Activated T-cell treated with anti-CD3 and anti-CD28 coated beads for 48 hours (primary cell): ENCODE data around the gene TRAF4.
A peak's percentile ranks its signal among the peaks of the same experiment; 100 is the strongest.
"Not testable (repeated sequence)": the region's sequence is repeated elsewhere in the genome, so short reads cannot be mapped to it uniquely, and the experiment has no call there.

Experiments used
- DNase-seq: peaks from one replicate; pipeline ENCODE4 v3.0.0-alpha.2; 2020; ENCODE audit warnings: low read depth

The TRAF4 gene

DNA sequence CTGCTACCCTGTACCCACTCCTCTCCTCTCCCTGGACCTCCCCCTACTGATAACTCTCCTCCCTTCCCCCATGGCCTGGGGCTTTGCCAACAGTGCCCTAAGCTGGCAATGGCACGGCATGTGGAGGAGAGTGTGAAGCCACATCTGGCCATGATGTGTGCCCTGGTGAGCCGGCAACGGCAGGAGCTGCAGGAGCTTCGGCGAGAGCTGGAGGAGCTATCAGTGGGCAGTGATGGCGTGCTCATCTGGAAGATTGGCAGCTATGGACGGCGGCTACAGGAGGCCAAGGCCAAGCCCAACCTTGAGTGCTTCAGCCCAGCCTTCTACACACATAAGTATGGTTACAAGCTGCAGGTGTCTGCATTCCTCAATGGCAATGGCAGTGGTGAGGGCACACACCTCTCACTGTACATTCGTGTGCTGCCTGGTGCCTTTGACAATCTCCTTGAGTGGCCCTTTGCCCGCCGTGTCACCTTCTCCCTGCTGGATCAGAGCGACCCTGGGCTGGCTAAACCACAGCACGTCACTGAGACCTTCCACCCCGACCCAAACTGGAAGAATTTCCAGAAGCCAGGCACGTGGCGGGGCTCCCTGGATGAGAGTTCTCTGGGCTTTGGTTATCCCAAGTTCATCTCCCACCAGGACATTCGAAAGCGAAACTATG lies 5.2 kb downstream of the TRAF4 start:
- DNase-seq: no peak

DNA sequence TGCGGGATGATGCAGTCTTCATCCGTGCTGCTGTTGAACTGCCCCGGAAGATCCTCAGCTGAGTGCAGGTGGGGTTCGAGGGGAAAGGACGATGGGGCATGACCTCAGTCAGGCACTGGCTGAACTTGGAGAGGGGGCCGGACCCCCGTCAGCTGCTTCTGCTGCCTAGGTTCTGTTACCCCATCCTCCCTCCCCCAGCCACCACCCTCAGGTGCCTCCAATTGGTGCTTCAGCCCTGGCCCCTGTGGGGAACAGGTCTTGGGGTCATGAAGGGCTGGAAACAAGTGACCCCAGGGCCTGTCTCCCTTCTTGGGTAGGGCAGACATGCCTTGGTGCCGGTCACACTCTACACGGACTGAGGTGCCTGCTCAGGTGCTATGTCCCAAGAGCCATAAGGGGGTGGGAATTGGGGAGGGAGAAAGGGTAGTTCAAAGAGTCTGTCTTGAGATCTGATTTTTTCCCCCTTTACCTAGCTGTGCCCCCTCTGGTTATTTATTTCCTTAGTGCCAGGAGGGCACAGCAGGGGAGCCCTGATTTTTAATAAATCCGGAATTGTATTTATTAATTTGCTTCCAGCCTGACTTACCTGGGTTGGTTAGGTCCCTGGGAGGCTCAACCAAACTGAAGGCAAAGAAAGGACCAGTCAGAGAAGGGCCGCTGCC lies 5.8 kb downstream of the TRAF4 start:
- DNase-seq: no peak

DNA sequence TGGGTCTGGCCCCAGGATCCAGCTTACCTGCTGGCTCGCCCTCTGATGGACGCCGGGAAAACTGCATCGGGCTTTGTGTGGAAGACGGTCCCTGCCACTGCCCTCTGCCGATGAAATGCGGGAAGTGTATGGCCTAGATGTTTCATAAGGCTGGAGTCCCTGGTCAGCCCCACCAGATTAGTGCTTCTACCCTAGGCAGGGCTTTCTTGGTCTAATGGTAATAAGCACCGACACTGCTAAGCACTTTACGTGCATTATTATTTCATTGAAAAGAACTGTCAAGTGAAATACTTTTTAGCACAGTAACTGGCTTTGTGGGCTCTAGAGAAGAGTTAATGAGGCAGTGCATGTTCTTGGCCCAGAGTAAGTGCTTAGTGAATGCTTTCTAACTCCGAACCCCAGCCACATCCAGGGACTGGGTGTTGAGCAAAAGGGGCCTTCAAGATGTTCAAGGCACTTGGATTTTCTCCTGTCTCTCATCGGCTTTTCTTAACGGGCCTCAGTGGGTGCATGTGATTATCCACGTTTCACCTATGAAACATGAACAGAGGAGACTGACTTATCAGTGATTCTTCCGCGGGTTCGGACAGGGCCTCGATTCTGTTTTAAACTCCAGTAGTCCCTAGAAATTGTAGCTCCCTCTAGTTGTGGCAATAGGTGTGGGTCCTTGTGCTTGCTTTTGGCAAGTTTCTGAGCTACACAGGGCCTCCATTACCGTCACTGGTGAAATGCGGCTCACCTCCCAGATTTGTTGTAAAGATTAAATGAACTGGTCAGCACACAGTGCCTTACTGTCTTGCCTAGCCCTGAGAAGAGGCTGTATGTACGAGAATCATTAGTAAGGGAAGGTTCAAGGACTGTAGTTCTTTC lies 6.6 kb downstream of the TRAF4 start:
- peak; percentile 84 for DNase-seq

DNA sequence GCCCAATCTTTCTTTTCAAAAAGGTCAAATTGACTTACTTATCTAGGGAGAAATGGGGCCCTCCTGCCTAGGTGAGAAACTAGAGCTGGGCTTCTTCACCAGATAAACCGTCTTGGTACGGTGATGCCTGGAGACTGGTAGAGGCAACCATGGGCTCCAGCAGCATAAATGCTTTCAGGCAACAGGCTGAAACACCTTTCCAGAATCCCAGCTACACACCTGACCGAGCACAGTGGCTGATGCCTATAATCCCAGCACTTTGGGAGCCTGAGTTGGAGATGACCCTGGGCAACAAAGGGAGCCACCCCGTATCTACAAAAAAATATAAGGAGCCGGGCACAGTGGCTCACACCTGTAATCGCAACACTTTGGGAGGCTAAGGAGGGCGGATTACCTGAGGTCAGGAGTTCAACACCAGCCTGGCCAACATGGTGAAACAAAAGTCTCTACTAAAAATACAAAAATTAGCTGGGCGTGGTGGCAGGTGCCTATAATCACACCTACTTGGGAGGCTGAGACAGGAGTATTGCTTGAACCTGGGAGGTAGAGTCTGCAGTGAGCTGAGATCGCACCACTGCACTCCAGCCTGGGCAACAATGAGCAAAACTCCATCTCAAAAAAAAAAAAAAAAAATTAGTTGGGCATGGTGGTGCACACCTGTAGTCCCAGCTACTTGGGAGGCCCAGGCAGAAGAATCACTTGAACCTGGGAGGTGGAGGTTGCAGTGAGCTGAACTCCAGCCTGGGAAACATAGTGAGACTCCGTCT lies 8.0 kb downstream of the TRAF4 start:
- DNase-seq: no peak

DNA sequence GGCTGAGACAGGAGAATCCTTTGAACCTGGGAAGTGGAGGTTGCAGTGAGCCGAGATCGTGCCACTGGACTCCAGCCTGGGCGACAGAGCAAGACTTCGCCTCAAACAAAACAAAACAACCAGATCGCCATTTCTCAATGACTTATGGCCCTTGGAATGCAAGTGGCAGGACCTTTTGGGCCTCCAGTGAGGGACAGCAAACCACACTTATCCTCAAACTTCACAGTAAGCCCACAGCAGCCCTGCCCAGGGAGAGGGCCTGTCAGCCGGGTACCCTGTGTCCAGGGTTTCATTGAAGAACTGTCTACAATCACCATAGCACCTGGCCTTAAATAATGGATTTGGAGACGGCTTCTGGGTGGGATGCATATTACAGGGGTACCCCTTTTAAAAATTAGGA lies 11.7 kb downstream of the TRAF4 start:
- DNase-seq: no peak

DNA sequence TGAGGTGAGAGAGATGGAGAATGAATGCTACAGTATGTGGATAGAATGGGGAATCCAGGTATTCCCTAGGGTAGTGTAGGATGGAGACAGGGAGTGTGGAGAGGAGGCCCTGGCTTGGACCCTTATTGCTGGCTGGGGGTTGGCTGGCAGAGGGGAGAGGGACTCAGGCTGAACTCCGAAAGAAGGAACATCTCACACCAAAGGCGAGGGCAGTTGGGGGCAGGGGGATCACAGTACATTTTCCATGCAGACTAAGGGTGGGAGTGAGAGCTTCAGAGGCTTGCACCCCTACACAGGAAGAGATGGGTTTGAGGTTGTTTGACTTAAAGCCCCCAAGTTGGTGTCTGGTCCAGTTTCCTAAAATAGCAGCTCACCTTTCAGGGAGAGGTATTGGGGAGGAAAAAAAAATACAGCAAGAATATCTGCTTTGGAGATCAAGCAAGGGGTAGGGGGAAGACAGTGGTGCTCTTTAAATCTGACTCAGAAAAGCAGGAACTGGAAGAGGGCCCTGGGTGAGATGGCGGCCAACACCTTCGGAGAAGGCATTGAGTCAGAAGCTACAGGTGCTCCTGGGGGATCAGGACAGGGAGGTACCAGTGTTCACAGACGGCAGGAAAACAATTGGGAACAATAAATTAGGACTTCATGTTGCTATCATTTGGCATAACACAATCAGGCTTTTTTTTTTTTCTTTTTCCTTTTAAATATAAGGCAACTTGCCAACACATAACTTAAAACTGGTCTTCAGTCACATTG lies 12.4 kb downstream of the TRAF4 start:
- DNase-seq: no peak

DNA sequence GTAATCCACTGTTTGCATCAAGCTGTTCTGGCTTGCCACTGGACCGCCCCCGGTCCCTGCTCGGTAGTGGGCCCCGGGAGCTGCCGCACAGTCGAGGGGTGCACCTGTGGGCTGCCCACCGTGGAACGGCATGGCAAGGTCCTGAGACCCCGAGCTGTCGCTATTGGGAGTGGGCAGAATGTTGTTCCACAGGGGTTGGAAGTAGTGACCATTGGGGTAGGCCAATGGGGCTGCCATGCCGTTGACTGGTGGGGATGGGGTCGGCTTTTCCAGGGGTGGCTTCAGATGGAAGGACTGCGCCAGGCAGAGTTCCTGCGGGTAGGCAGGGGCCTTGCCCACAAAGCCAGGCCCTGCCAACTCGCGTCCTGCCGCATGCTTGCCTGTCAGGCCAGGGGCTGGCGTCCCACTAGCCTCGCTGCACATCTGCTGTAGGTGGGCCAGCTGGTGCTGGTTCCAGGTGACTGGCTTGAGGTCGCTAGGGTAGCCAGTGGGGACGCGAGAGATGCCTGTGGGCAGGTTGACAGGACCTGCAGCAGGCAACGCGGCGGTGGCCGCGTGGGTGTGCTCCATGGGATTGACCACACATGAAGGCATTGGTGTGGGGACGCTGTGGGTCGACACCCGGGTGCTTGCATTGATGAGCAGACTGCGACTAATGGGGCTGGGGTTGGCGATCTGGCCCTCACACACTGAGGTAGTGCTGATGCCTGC lies 14.8 kb downstream of the TRAF4 start:
- DNase-seq: no peak

DNA sequence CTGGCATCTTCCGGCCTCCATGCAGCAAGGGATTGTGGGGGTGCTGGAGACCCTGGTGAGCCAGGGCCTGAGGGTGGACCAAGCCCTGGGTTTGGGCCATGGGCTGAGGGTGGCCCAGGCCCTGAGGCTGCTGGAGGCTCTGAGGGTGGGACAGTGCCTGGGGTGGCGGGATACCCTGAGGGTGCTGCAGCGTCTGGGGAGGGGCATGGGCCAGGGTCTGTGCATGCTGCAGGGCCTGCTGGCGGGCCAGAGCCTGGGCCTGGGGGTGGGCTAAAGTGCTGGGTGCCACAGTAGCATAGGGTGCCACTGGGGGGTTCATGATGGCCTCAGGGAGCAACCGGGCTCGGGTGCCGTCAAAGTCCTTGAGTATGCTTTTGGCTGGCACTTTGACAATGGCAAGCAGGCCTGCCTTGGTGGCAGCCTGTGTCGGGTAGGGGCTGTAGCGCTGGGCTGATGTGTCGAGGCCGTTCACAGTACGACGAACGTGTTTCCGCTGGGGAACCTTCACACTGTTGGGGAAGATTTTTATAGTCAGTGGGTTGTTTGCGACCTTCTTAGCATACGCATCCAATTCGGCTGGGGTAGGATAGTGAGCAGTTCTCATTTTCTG lies 15.6 kb downstream of the TRAF4 start:
- no peak for DNase-seq

DNA sequence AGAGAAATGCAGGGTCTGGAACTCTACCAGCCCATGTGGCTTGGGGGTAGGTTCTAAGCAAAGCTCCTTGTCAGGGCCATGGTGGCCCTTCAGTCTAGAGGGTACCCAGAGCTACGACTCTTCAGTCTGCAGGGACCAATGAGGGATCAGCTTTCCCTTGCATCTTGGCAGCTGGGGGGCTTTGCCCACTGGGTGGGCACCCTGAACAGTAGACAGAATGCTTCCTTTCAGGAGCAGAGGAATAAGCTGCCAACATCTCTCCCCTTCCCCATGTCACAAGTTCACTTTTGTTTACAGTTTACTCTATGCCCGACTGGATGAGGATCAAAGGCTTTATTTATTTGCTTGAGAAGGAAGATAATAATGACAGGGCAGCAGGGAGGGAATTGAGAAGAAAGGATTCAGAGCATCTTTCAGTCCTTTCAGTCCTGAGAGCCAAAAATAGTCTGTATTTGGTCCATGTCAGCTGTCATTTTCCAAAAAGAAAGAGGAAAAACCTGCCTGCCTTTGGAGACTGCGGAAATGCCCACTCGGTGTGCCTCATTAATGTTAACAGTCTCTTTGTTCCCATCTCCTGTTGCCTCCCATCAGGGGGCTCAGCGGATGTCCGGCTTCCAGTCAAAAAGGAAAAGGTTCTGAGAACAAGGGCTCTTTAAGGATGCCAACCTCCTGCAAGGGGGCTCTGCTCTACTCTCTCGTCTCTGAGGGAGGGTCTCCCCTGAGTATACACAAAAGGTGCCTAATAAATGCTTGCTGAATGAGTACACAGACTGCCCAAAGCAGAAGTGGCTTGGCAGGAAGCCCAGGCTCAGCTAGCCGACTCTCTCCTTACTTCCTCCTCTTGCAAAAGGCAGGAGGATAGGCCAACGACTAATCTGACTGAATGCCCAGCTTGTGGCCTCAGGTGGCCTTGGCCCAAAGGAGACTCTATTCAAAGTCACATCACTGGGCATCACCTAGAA lies 17.1 kb downstream of the TRAF4 start:
- DNase-seq: no peak

DNA sequence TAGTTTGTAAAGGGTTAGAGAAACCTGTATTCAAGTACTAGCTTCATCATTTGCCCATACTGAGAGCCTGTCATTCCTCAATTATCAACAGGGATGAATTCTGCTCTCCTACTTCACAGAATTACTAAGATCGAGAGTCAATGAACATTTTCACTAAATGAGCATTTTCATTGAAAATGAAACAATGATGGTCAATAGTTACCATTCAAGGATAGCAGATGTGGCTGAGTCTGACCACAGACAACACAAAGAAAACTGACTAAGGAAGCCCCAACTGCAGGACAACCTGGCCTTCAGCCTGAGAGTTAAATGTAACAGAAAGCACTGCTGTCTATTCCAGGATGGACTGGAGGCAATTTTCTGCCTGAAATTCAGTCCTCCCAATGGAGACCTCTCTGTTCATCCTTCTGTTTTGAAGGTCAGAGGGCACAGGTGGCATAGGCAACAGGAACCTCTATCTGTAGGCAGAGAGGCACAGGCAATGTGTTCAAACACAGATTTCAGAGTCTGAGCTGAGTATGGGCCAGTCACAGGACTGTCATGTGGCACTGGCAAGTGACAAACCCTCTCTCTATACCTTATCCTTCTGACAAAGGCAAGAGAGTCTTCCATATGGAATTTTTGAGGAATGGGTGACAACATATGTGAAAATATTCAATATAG lies 19.5 kb downstream of the TRAF4 start:
- DNase-seq: no peak

DNA sequence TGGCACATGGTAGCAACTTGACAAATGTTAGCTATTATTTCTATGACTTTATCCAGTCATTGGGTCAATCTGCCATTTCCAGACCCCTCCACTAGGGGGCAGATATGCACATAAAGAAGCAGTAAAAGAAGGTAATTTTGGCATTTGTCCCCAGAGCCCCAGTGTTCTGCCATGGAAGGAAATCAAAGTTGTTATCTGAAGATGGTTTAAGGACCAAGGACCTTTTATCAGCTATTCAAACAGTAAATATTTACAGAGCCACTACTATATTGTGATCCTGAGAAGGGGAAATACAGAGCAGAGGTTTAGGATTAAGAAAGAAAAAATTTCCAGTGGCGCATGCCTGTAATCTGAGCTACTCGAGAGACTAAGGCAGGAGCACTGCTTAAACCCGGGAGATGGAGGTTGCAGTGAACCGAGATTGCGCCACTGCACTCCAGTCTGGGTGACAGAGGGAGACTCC lies 20.0 kb downstream of the TRAF4 start:
- DNase-seq: peak; percentile 61

DNA sequence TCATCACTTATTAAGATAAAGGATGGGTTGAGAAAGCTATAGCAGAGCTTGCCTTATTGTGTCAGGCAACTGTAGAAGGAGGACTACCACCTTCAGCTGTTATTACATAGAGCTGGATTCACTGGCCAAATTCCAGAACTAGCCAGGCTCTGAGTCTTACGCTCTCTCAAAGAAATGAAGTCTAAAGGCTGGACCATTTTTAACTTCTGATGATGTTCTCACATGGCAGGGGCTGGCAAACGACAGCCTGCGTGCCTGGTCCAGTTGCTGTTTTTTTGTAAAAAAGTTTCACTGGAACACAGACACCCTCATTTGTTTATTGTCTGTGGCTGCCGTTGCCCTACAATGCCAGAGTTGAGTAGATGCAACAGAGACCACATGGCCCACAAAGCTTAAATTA lies 21.2 kb downstream of the TRAF4 start:
- no peak for DNase-seq

DNA sequence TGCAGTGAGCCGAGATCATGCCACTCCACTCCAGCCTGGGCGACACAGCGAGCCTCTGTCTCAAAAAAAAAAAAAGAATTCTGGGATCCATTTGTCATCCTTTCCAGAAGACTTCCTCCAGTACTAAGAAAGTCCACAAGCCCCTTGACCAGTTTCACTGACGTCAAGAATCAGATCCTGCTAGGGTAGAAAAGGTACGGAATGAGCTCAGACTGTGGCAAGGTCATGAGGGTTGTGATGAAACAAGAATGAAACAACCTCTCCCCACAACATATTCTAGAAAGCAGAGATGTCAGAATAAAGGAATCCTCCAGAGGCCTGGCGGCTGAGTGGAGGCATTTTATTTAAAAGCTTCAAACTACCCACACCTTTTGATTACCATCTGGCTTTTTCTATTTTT lies 29.9 kb downstream of the TRAF4 start:
- DNase-seq: no peak

DNA sequence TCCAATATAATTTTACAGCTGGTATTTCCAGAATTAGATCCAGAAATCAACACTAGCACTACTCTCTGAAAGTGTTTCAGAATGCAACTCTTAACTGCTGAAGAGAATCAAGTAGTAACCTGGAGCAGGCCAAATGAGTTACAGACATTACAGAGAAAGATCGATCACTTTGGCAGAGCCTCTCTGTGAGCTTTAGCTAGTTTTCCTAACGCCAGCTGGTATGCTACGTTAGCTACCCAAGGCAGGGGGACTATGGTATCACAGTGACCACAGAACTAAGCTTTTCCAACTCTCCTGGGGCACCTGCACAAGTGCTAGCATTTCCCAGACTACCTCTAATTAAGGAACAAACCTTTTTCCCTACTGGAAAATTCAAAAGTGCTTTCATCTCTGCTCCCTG lies 30.4 kb downstream of the TRAF4 start:
- DNase-seq: no peak

DNA sequence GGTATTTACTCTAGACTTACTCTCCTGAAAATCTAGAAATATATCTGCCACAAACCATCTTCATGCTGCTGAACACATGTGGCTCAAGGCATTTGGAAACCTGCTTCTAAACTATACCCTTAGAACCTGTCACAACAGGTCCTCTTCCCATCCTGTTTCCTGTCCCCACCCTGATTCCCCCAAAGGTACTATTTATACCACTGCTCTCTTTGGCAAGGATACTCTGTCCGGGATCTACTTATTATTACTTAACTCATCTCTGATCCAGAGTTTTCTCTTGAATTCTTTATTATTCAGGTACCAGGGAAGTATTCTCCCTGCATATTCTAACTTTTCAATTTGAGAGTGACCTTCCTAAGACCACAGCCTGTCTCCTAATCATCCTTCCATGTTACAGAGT lies 33.4 kb downstream of the TRAF4 start:
- no peak for DNase-seq

DNA sequence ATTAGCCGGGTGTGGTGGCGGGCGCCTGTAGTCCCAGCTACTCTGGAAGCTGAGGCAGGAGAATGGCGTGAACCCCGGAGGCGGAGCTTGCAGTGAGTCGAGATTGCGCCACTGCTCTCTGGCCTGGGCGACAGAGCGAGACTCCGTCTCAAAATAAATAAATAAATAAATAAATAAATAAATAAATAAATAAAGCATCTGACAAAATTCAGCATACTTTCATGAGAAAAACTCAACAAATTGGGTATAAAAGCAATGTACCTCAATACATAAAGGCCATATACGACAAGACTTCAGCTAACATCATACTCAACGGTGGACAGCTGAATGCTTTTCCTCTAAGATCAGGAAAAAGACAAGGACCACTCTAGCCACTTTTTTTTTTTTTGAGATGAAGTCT lies 35.8 kb downstream of the TRAF4 start:
- DNase-seq: not testable (repeated sequence)

DNA sequence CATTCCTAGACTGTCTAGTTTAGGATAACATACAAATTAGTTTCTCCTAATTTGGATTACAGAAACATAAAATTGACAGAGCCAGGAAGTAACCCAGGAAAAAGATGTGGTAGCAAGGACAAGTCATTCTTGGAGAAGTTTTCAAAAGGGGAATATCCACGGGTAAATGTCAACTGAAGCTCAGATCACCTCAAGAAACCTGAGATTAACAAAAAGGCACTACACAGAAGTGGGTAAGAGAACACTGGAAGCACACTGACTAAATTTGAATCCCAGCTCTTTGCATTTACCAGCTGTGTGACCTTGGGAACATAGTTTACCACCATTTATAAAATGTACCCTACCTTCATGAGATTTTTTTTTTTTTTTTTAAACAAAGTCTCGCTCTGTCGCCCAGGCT lies 39.4 kb downstream of the TRAF4 start:
- no peak for DNase-seq

DNA sequence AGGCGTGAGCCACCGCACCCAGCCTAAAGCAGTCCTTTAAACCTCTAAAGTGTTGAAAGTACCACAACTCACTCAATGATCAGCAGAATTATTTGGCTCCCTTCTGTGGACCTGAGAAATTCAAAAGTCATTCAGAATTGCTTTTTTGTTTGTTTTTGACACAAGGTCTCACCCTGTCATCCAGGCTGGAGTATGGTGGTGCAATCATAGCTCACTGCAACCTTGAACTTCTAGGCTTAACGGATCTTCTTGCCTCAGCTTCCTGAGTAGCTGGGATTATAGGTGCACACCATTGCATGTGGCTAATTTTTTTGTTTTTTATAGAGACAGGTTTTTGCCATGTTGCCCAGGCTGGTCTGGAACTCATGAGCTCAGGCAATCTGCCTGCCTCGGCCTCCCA lies 44.3 kb downstream of the TRAF4 start:
- DNase-seq: no peak
